Breast epithelium (tissue), 3 donors: Measurements from ENCODE around the gene FRMPD2.

Experiments used
- CTCF ChIP-seq, 3 donors: fragments of 450-650 bp; IDR thresholded peaks; one replicate each; pipeline ENCODE4 v1.5.1; 2016 to 2017; ENCODE audit warnings: antibody characterized with exemption in 3 of 3, mild to moderate bottlenecking in 3 of 3, moderate library complexity in 3 of 3
- POLR2A ChIP-seq: fragments of 450-650 bp; IDR thresholded peaks from one replicate; pipeline ENCODE4 v1.6.1; 2016; ENCODE audit warnings: antibody characterized with exemption, mild to moderate bottlenecking, moderate library complexity

GRCh38 chr10:48249004-48249762, 25.3 kb downstream of the FRMPD2 start:
- TF ChIP-seq CTCF (IDR thresholded peaks at IDR 0.05) = no peak
- TF ChIP-seq POLR2A = no peak
